ENCODE data around the gene FBXO36. TPM values are rescaled to one million over a fixed set of nuclear protein-coding genes. Genes with fewer than 3 reads are reported as not detected.

FBXO36 gene
- total RNA-seq, 1 experiment from 2014 or later, result 3.1 TPM

- TF ChIP-seq EZH2 (IDR thresholded peaks at IDR 0.05; ENCODE audit: borderline replicate concordance, low read depth, low read length, poor library complexity, severe bottlenecking) (no peak), CTCF (conservative IDR thresholded peaks at IDR 0.05; ENCODE audit: low read depth, low read length) (no peak)
- no peak for DNase-seq (ENCODE audit: low spot score)
- Histone ChIP-seq H3K4me1 (ENCODE audit: insufficient read depth, low read length, poor library complexity, severe bottlenecking) (no peaks in the 10 kb centered on the region), H3K36me3 (ENCODE audit: insufficient read depth, low read length, poor library complexity, severe bottlenecking) (no peaks in the 10 kb centered on the region), H3K9me3 (ENCODE audit: low read depth, low read length, poor library complexity, severe bottlenecking) (no peaks in the 10 kb centered on the region), H3K27me3 (replicated peaks; ENCODE audit: insufficient read depth, low read depth, low read length, poor library complexity) (no peaks in the 10 kb centered on the region), H3K27ac (ENCODE audit: low read depth, low read length, poor library complexity, severe bottlenecking) (no peak overlapping the region), H3K4me3 (ENCODE audit: low read depth, low read length, poor library complexity, severe bottlenecking) (no peak overlapping the region)
- intact Hi-C loops (cut with micrococcal nuclease; ENCODE audit: unreplicated experiment), result no loop called here
- no TSS peak for BruUV-seq (replicated peaks)
- ChIA-PET POLR2A (ENCODE audit: low non-redundant PET) (no interaction called here), CTCF (no interaction called here)
Observed at GRCh38 chr2:229888031-229888430, 34.3 kb upstream of the FBXO36 start.

GRCh38 chr2:229889023-229889422 is 33.3 kb upstream of the FBXO36 start:
- Histone ChIP-seq H3K4me1 (ENCODE audit: insufficient read depth, low read length, poor library complexity, severe bottlenecking) (no peaks in the 10 kb centered on the region), H3K4me3 (ENCODE audit: low read depth, low read length, poor library complexity, severe bottlenecking) (no peak overlapping the region), H3K36me3 (ENCODE audit: insufficient read depth, low read length, poor library complexity, severe bottlenecking) (no peaks in the 10 kb centered on the region), H3K27me3 (replicated peaks; ENCODE audit: insufficient read depth, low read depth, low read length, poor library complexity) (no peaks in the 10 kb centered on the region), H3K27ac (ENCODE audit: low read depth, low read length, poor library complexity, severe bottlenecking) (no peak overlapping the region), H3K9me3 (ENCODE audit: low read depth, low read length, poor library complexity, severe bottlenecking) (no peaks in the 10 kb centered on the region)
- no peak for DNase-seq (ENCODE audit: low spot score)
- BruUV-seq (replicated peaks), result no TSS peak
- TF ChIP-seq EZH2 (IDR thresholded peaks at IDR 0.05; ENCODE audit: borderline replicate concordance, low read depth, low read length, poor library complexity, severe bottlenecking), result no peak
- TF ChIP-seq CTCF (conservative IDR thresholded peaks at IDR 0.05; ENCODE audit: low read depth, low read length), result no peak
- intact Hi-C loops (cut with micrococcal nuclease; ENCODE audit: unreplicated experiment), result no loop called here
- ChIA-PET POLR2A (ENCODE audit: low non-redundant PET) (no interaction called here), CTCF (no interaction called here)

GRCh38 chr2:229896857-229897256 is 25.4 kb upstream of the FBXO36 start:
- no peaks in the 10 kb centered on the region for H3K27me3 ChIP-seq (replicated peaks; ENCODE audit: insufficient read depth, low read depth, low read length, poor library complexity)

More at GRCh38 chr2:229896857-229897256, 25.4 kb upstream of the FBXO36 start:
- H3K9me3 ChIP-seq (ENCODE audit: low read depth, low read length, poor library complexity, severe bottlenecking), result no peaks in the 10 kb centered on the region
- H3K4me1 ChIP-seq (ENCODE audit: insufficient read depth, low read length, poor library complexity, severe bottlenecking), result peaks cover 7% of the 10 kb centered on the region
- no peak for DNase-seq (ENCODE audit: low spot score)
- H3K4me3 ChIP-seq (ENCODE audit: low read depth, low read length, poor library complexity, severe bottlenecking), result no peak overlapping the region
- no TSS peak for BruUV-seq (replicated peaks)
- intact Hi-C loops (cut with micrococcal nuclease; ENCODE audit: unreplicated experiment), result no loop called here
- CTCF ChIA-PET, result no interaction called here
- TF ChIP-seq CTCF (conservative IDR thresholded peaks at IDR 0.05; ENCODE audit: low read depth, low read length) (no peak), EZH2 (IDR thresholded peaks at IDR 0.05; ENCODE audit: borderline replicate concordance, low read depth, low read length, poor library complexity, severe bottlenecking) (no peak)
- no peak overlapping the region for H3K27ac ChIP-seq (ENCODE audit: low read depth, low read length, poor library complexity, severe bottlenecking)
- POLR2A ChIA-PET (ENCODE audit: low non-redundant PET), result no interaction called here
- no peaks in the 10 kb centered on the region for H3K36me3 ChIP-seq (ENCODE audit: insufficient read depth, low read length, poor library complexity, severe bottlenecking)

Data from A673 (cell line).